Measurements from ENCODE around the gene CTSH. TPM values are rescaled to one million over a fixed set of nuclear protein-coding genes. Genes with fewer than 3 reads are reported as not detected.
A peak's percentile ranks its signal among the peaks of the same experiment; 100 is the strongest.

The CTSH gene
- total and polyA plus RNA-seq, 2 of the 13 experiments (the other 11 are each of a cell fraction or from before 2014, with no cell fraction given): 265 to 653 TPM

GRCh38 chr15:78914027-78914764 lies 30.6 kb downstream of the CTSH start:
- Histone ChIP-seq H3K27ac (ENCODE audit: extremely low read length, insufficient read depth, low read length) (no peak overlapping the region), H4K20me1 (ENCODE audit: insufficient read depth, low read length) (peaks cover 4% of the 10 kb centered on the region; the same call in 1 of the 2 replicates), H3K79me2 (ENCODE audit: insufficient read depth, low read length) (no peaks in the 10 kb centered on the region), H3K4me2 (ENCODE audit: low read depth, low read length) (no peak overlapping the region), H3K9me3 (ENCODE audit: low read length) (no peaks in the 10 kb centered on the region), H2AFZ (ENCODE audit: low read length) (no peak overlapping the region), H3K27me3 (ENCODE audit: control insufficient read depth in 1 of 2, insufficient read depth in 2 of 2, low read length in 2 of 2) (no peaks in the 10 kb centered on the region), H3K36me3 (replicated peaks in 1 of 2; ENCODE audit: control insufficient read depth in 1 of 2, insufficient read depth in 2 of 2, low read length in 2 of 2) (peaks cover 9 to 41% of the 10 kb centered on the region in 2 experiments; a peak in 4 of 5 replicates), H3K9ac (ENCODE audit: insufficient read depth, low read depth, low read length) (no peak overlapping the region), H3K4me3 (replicated peaks in 1 of 3; ENCODE audit: insufficient read depth in 1 of 3, low read depth in 2 of 3, low read length in 3 of 3) (no peak overlapping the region), H3K4me1 (ENCODE audit: insufficient read depth, low read length) (peaks cover 53% of the 10 kb centered on the region)
- in situ Hi-C loops (cut with HindIII; ENCODE audit: extremely low pct_ligation_motif_present, low pct_unique_long_range_greater_than_20kb): no loop called here
- ChIA-PET POLR2A (no interaction called here), CTCF (ENCODE audit: low intra/inter-chr PET ratio, low total read pairs) (no interaction called here)
- TF ChIP-seq ZBTB38 (CRISPR knock-in tag; IDR thresholded peaks at IDR 0.05) (peak; percentile 73; the same call in 1 of the 2 replicates), AGO2 (optimal IDR thresholded peaks at IDR 0.05; ENCODE audit: low read depth, low read length) (peak; percentile 46), PCBP1 (IDR thresholded peaks at IDR 0.05; ENCODE audit: borderline replicate concordance, low read depth, low read length) (no peak), SMC3 (IDR thresholded peaks at IDR 0.05; ENCODE audit: low read length) (peak; percentile 16; the same call in 1 of the 2 replicates), STAG1 (CRISPR knock-in tag; IDR thresholded peaks at IDR 0.05) (peak; percentile 54), ATF5 (CRISPR knock-in tag; IDR thresholded peaks at IDR 0.05; ENCODE audit: low read depth) (no peak)
- TF ChIP-seq, protein P1, sequence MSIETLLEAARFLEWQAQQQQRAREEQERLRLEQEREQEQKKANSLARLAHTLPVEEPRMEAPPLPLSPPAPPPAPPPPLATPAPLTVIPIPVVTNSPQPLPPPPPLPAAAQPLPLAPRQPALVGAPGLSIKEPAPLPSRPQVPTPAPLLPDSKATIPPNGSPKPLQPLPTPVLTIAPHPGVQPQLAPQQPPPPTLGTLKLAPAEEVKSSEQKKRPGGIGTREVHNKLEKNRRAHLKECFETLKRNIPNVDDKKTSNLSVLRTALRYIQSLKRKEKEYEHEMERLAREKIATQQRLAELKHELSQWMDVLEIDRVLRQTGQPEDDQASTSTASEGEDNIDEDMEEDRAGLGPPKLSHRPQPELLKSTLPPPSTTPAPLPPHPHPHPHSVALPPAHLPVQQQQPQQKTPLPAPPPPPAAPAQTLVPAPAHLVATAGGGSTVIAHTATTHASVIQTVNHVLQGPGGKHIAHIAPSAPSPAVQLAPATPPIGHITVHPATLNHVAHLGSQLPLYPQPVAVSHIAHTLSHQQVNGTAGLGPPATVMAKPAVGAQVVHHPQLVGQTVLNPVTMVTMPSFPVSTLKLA (IDR thresholded peaks at IDR 0.05): peak; percentile 13; the same call in 1 of the 2 replicates
- TF ChIP-seq, protein P2, sequence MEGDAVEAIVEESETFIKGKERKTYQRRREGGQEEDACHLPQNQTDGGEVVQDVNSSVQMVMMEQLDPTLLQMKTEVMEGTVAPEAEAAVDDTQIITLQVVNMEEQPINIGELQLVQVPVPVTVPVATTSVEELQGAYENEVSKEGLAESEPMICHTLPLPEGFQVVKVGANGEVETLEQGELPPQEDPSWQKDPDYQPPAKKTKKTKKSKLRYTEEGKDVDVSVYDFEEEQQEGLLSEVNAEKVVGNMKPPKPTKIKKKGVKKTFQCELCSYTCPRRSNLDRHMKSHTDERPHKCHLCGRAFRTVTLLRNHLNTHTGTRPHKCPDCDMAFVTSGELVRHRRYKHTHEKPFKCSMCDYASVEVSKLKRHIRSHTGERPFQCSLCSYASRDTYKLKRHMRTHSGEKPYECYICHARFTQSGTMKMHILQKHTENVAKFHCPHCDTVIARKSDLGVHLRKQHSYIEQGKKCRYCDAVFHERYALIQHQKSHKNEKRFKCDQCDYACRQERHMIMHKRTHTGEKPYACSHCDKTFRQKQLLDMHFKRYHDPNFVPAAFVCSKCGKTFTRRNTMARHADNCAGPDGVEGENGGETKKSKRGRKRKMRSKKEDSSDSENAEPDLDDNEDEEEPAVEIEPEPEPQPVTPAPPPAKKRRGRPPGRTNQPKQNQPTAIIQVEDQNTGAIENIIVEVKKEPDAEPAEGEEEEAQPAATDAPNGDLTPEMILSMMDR (CRISPR knock-in tag; IDR thresholded peaks at IDR 0.05): peak; percentile 48
- no TSS peak for BruUV-seq (replicated peaks)
- WGBS (ENCODE audit: low lambda C conversion rate): 97% methylated on average over 12 of the region's 13 CpGs
- ATAC-seq (peak; percentile 49), DNase-seq (ENCODE audit: low spot score) (peak; percentile 14), FAIRE-seq (no peak)
- intact Hi-C loops (cut with micrococcal nuclease; ENCODE audit: unreplicated experiment): no loop called here
